Measurements from ENCODE around the gene CREB3L2.
"Not testable (repeated sequence)": the region's sequence is repeated elsewhere in the genome, so short reads cannot be mapped to it uniquely, and the experiment has no call there.

The CREB3L2 gene

GRCh38 chr7:137836541-137836940 lies 165.3 kb downstream of the CREB3L2 start:
- no peak for DNase-seq (ENCODE audit: low spot score)

GRCh38 chr7:137836113-137836509 lies 165.8 kb downstream of the CREB3L2 start:
- no peak for DNase-seq (ENCODE audit: low spot score)

- no peak for DNase-seq (ENCODE audit: low spot score)
Measured at GRCh38 chr7:137835486-137836112, 166.3 kb downstream of the CREB3L2 start.

GRCh38 chr7:137834552-137834951 lies 167.3 kb downstream of the CREB3L2 start:
- DNase-seq (ENCODE audit: low spot score), result no peak

- not testable (repeated sequence) for DNase-seq (ENCODE audit: low spot score)
Measured at GRCh38 chr7:137832990-137833389, 168.9 kb downstream of the CREB3L2 start.

- DNase-seq (ENCODE audit: low spot score), result no peak
Measured at GRCh38 chr7:137832382-137832781, 169.5 kb downstream of the CREB3L2 start.

GRCh38 chr7:137831555-137831954 lies 170.3 kb downstream of the CREB3L2 start:
- DNase-seq (ENCODE audit: low spot score), result not testable (repeated sequence)

GRCh38 chr7:137829337-137829992 lies 172.4 kb downstream of the CREB3L2 start:
- no peak for DNase-seq (ENCODE audit: low spot score)

GRCh38 chr7:137828456-137828855 lies 173.4 kb downstream of the CREB3L2 start:
- DNase-seq (ENCODE audit: low spot score), result no peak

- DNase-seq (ENCODE audit: low spot score), result no peak
Measured at GRCh38 chr7:137825489-137825888, 176.4 kb downstream of the CREB3L2 start.

All from D341Med (cell line).